Pulmonary artery endothelial cell (primary cell): ENCODE results near the gene MCFD2. TPM values are rescaled to one million over a fixed set of nuclear protein-coding genes. Genes with fewer than 3 reads are reported as not detected.

Source experiments
- DNase-seq: peaks from one replicate; pipeline ENCODE4 v3.0.0-alpha.2; 2011; ENCODE audit warnings: low read depth, low spot score
- total RNA-seq: library from RNA; depleted of rRNA; stranded (reverse); fragments of >200 nt; gene quantifications from 2 replicates; pipeline ENCODE4 v1.2.3, GENCODE V29; 2014

Gene MCFD2
- total RNA-seq, 1 donor from 2014 or later, result 231 TPM

GRCh38 chr2:46875226-46875899 is 40.2 kb downstream of the MCFD2 start:
- no peak for DNase-seq

- DNase-seq, result no peak
These were observed 41.2 kb downstream of the MCFD2 start for GRCh38 chr2:46874236-46874929.

GRCh38 chr2:46873604-46874068 is 42.0 kb downstream of the MCFD2 start:
- DNase-seq, result peak; percentile 76

GRCh38 chr2:46872902-46873603 is 42.6 kb downstream of the MCFD2 start:
- no peak for DNase-seq

GRCh38 chr2:46871976-46872381 is 43.6 kb downstream of the MCFD2 start:
- DNase-seq, result no peak

GRCh38 chr2:46870051-46870839 is 45.4 kb downstream of the MCFD2 start:
- no peak for DNase-seq

- no peak for DNase-seq
These were observed 46.0 kb downstream of the MCFD2 start for GRCh38 chr2:46869621-46870020.

- DNase-seq, result peak; percentile 64
These were observed 48.8 kb downstream of the MCFD2 start for GRCh38 chr2:46866770-46867246.

GRCh38 chr2:46865181-46865970 is 50.2 kb downstream of the MCFD2 start:
- DNase-seq, result no peak

- DNase-seq, result no peak
These were observed 51.7 kb downstream of the MCFD2 start for GRCh38 chr2:46863882-46864281.

GRCh38 chr2:46862514-46862913 is 53.1 kb downstream of the MCFD2 start:
- no peak for DNase-seq

GRCh38 chr2:46861916-46862315 is 53.7 kb downstream of the MCFD2 start:
- no peak for DNase-seq

- no peak for DNase-seq
These were observed 56.1 kb downstream of the MCFD2 start for GRCh38 chr2:46859482-46859881.

GRCh38 chr2:46858702-46859090 is 56.9 kb downstream of the MCFD2 start:
- DNase-seq, result no peak

- DNase-seq, result no peak
These were observed 57.5 kb downstream of the MCFD2 start for GRCh38 chr2:46857871-46858701.

- DNase-seq, result no peak
These were observed 59.3 kb downstream of the MCFD2 start for GRCh38 chr2:46856336-46856735.

- DNase-seq, result no peak
These were observed 59.8 kb downstream of the MCFD2 start for GRCh38 chr2:46855805-46856204.

- peak; percentile 41 for DNase-seq
These were observed 61.3 kb downstream of the MCFD2 start for GRCh38 chr2:46854260-46854659.

GRCh38 chr2:46852598-46852997 is 63.0 kb downstream of the MCFD2 start:
- no peak for DNase-seq

- DNase-seq, result no peak
These were observed 63.5 kb downstream of the MCFD2 start for GRCh38 chr2:46852124-46852523.
